ENCODE measurements around the gene CEP112.

CEP112 gene

DNA sequence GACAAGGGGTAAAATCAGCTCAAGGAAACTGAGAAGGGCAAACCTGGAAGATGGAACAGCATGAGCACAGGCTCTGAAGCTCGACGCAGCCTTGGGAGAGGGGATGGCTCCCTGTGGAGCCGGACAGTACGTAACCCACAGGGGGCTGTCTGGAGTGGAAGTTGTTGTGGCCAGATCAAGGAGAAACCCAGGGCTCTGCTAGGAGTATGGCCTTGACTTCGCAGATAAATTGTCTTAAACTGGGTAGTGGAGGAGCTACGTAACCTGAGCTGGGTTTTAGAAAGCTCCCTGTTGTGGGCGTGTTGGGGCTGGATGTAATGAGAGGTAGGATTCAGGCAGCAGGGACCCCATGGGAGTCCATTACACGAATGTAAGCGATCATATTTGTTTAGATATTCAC lies 605.0 kb downstream of the CEP112 start:
- no peak for DNase-seq

Measured in cortex of kidney (tissue), 1 donor.